ENCODE measurements around the gene ITGB2. TPM values are rescaled to one million over a fixed set of nuclear protein-coding genes. Genes with fewer than 3 reads are reported as not detected.

The ITGB2 gene
- polyA plus RNA-seq, 4 donors = 9.4 to 15.0 (median 12.1) TPM

DNA sequence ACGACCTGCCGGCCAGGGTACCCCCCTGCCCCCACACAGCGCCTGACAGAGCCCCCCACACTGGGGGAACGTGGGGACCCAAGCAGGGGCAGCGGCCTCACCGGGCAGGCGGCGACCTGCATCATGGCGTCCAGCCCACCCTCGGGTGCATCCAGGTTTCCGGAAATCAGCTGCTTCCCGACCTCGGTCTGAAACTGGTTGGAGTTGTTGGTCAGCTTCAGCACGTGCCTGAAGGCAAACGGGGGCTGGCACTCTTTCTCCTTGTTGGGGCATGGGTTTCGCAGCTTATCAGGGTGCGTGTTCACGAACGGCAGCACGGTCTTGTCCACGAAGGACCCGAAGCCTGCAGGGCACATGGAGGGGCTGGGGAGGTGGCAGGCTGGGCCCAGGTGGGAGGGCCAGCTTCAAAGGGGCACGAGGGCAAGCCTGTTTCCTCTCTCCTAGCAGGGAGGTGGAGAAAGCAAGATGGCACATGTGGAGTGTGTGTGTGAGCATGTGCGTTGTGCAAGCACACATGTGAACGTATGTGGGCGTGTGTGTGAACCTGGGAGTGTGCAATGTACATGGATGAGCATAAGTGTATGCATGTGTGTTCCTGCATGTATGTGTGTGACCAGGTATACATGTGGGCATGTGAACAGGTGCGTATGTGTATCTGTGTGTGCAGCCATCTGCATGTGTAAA lies 19.2 kb downstream of the ITGB2 start:
- no peak for DNase-seq (ENCODE audit: low read depth in 4 of 4, low spot score in 3 of 4)

GRCh38 chr21:44900559-44901251 lies 20.0 kb downstream of the ITGB2 start:
- DNase-seq (ENCODE audit: low read depth in 4 of 4, low spot score in 3 of 4) = no peak

DNA sequence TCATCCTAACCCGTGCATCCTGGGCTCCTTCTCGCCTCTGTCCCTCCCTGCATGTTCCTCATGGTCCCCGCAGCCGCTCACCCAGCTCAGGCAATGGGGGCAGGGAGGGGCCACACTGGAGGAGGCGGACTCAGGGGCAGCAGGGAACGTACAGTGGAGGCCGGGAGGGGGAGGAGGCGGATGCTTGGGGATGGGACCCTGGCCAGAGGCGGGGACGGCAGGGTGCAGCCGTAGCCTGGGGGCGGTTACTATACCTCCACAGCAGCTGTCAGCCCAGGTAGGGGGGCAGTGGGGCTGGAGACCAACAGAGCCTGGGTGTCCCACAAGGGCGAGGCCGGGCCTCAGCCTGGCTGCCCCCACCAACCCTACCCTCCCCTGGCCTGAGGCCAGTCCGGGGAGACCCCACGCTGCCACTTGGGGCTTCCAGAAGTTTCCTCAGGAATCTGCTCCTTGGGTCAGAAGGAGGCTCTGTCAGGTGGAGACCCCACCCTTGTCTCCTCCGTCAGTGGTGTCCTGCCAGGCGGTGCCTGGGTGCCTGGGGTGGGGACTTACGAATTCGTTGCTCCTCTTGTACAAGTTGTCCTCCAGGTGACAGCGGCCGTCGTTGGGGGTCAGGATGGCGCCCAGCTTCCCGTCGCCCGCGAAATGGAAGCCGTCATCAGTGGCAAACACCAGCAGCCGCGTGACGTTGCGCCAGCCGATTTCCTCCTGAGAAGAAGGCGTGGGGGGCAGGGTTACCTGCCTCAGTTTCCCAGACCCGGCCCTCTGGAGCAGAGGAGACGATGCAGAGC lies 20.7 kb downstream of the ITGB2 start:
- DNase-seq (ENCODE audit: low read depth in 4 of 4, low spot score in 3 of 4) = no peak

GRCh38 chr21:44898851-44899767 lies 21.6 kb downstream of the ITGB2 start:
- DNase-seq (ENCODE audit: low read depth in 4 of 4, low spot score in 3 of 4) = no peak

DNA sequence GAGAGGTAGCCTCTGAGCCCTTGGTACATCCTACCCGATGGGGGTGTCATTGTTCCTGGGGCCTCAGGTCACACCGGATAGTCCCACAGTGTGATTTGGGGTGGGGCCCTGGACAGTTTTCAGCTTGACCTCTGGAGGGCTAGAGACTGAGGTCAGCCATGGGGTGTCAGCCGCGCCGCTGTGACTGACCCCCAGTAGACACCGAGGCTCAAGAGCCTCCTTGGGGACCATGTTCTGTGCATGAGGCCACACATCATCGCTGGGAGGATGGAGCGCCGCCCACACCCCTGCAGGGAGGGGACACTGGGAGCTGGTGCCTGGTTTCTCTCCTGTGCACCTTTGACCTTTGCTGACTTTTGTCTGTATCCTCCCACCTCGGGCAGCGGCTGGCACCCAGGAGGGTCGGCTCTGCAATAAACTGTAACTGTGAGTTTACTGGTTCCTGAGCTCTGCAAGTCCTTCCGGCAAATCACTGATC lies 22.6 kb downstream of the ITGB2 start:
- no peak for DNase-seq (ENCODE audit: low read depth in 4 of 4, low spot score in 3 of 4)

GRCh38 chr21:44897326-44898010 lies 23.2 kb downstream of the ITGB2 start:
- no peak for DNase-seq (ENCODE audit: low read depth in 4 of 4, low spot score in 3 of 4)

DNA sequence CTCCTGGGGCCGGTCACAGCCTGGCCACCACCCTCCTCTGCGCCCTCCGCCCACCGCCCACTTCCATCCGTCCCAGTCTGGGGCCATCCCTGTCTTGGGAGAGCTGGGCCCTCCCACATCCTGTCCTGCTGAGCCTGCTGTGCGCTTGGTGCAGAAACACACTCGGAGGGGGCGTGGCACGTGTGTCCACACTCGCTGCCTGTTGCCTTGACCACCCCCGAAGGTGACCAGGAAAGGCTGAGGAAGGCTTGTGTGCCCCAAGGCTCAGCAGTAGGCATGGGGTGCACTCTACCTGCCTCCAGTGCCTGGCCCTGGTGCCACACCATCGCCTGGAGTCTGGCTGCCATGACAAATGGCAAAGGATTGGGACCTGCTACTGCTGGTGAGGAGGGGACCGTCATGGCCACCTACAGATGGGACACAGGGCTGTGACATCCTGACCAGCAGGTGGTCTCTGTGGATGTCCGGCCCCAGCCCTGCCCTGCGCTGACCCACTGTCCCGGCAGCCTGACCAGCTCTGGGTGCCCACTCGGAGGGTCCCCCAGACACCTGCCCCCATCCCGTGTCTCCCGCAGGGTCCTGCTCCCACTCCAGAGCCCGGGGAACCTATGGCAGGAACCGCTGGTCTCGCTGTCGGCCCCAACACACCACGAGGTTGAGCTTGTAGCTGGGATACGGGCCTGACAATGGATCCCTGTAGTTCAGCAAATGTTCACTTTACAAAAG lies 24.0 kb downstream of the ITGB2 start:
- DNase-seq (ENCODE audit: low read depth in 4 of 4, low spot score in 3 of 4) = no peak

DNA sequence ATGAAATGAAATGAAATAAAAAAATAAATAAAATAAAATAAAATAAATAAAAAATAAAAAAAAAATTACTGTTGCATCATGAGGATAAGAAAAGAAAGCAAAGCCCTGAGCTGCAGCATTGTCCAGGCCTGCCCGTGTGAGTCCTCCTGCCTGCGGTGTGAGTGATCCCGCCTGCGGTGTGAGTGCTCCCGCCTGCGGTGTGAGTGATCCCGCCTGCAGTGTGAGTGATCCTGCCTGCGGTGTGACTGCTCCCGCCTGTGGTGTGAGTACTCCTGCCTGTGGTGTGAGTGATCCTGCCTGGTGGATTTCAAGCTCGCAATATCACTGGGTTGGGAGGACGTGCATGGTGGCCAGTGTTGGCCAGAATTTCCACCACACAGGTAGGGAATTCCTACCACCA lies 24.8 kb downstream of the ITGB2 start:
- no peak for DNase-seq (ENCODE audit: low read depth in 4 of 4, low spot score in 3 of 4)

DNA sequence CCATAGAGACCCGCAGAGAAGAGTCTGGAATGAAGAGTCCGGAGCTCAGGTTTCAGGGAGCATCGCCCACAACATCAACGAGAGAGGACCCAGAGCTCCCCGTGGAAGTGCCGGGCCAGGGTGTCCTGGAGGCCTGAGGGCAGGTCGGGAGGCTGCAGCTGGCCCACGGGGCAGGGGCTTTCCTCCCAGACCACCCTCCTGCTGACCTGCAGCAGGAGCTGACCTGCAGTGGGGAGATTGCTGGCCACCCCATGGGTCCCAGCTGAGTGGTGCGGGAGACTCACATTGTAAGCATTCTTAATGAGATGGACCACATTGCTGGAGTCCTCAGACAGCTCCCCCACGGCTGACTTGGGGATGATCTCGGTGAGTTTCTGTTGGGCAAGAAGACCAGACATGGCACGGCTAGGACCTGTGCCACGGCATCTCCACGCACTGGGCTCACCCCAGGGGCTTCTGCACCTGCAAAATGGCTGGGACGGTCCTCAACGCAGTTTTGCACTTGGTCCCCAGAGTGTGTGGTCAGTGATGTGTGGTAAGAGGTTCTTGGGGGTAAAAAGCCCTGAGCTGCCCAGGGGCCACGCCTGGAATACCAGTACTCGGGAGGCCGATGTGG lies 25.9 kb downstream of the ITGB2 start:
- no peak for DNase-seq (ENCODE audit: low read depth in 4 of 4, low spot score in 3 of 4)

- no peak for DNase-seq (ENCODE audit: low read depth in 4 of 4, low spot score in 3 of 4)
These were observed 26.6 kb downstream of the ITGB2 start for GRCh38 chr21:44893948-44894656.

GRCh38 chr21:44893278-44893556 lies 27.5 kb downstream of the ITGB2 start:
- DNase-seq (ENCODE audit: low read depth in 4 of 4, low spot score in 3 of 4) = no peak

DNA sequence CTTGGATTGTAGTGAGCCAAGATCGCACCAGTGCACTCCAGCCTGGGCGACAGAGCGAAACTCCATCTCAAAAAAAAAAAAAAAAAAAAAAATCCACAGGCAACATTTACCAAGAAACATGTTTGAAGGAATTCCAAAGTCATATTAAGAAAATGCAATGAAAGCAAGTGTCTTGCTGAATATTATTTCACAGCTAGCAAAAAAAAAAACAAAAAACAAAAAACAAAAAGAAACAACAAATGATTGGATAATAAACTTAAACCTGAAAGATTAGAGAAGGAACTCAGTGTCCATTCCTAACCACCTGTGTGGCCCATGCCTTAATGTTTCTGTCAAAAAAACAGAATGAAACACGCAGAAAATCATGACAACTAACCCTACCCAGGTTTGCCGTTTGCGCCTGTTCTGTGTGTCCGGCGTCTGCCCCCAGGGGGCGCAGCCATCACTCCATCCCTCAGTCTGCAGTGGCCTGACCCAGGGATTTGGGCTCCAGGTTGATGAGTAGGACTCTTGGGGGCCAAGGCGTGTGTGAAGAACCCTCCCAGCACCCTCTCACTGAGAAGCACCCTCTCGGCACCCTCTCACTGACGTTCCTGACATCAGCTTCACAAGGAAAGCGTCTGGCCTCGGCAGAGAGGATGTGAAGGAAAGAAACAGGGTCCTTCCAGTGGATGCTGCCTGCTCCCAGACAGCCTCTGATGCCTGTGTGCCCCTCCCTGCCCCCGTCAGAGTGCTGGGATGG lies 28.0 kb downstream of the ITGB2 start:
- DNase-seq (ENCODE audit: low read depth in 4 of 4, low spot score in 3 of 4) = no peak

- DNase-seq (ENCODE audit: low read depth in 4 of 4, low spot score in 3 of 4) = no peak
These were observed 28.6 kb downstream of the ITGB2 start for GRCh38 chr21:44892095-44892494.

GRCh38 chr21:44891631-44892031 lies 29.1 kb downstream of the ITGB2 start:
- no peak for DNase-seq (ENCODE audit: low read depth in 4 of 4, low spot score in 3 of 4)

DNA sequence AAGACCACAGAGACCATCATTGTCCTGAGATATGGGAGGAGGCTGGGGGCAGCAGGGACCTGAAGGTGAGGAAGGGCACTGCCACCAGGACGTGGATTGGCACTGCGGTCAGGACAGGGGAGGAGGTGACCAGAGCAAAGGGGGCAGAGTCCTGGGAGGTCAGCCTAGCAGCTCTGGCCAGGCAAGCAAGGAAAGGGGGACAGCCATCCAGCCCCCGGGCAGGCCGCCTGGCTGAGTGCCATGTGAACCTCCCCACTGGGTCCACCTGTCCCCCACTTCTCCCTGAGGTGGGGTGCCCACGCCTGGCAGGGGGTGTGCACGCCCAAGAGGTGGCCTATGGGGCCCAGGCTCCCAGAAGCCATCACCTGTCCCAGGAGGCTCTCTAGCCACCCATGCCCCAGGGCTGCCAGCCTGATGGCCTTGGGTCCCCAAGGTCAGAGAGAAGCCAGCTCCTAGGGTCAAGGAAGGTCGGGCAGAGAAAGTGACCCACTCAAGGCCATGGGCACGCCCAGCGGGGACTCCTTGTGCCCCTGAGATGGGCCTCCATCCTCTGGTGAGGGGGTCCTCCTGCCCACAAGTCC lies 29.6 kb downstream of the ITGB2 start:
- DNase-seq (ENCODE audit: low read depth in 4 of 4, low spot score in 3 of 4) = no peak

GRCh38 chr21:44890338-44890931 lies 30.3 kb downstream of the ITGB2 start:
- DNase-seq (ENCODE audit: low read depth in 4 of 4, low spot score in 3 of 4) = no peak

All from right renal pelvis (tissue), 4 donors.